Activated naive CD4-positive, alpha-beta T cell treated with anti-CD3 and anti-CD28 coated beads for 36 hours (primary cell): ENCODE data around the gene CYP17A1. TPM values are rescaled to one million over a fixed set of nuclear protein-coding genes. Genes with fewer than 3 reads are reported as not detected.

Experiments used
- CTCF ChIA-PET: fragments of 350-600 bp; sonication (Branson Sonifier 250); formaldehyde crosslinking; loops from one replicate; lab custom pipeline; 2021; ENCODE audit warnings: antibody characterized with exemption; lab: Charles Lee
- DNase-seq: peaks from one replicate; pipeline ENCODE4 v3.0.0-alpha.2; 2020
- H3K27ac Mint-ChIP-seq: one replicate; pipeline ENCODE4 v1.8.0; 2021; ENCODE audit warnings: mild to moderate bottlenecking, mixed read lengths
- H3K27me3 Mint-ChIP-seq: one replicate; pipeline ENCODE4 v1.8.0; 2021; ENCODE audit warnings: low read depth, mixed read lengths
- H3K36me3 Mint-ChIP-seq: one replicate; pipeline ENCODE4 v1.8.0; 2021; ENCODE audit warnings: low read depth, mixed read lengths
- H3K4me1 Mint-ChIP-seq: one replicate; pipeline ENCODE4 v1.8.0; 2021; ENCODE audit warnings: low read depth, mixed read lengths
- H3K4me3 Mint-ChIP-seq: one replicate; pipeline ENCODE4 v1.8.0; 2021; ENCODE audit warnings: mild to moderate bottlenecking, moderate library complexity, mixed read lengths
- H3K9me3 Mint-ChIP-seq: one replicate; pipeline ENCODE4 v1.8.0; 2021; ENCODE audit warnings: mixed read lengths
- intact Hi-C: fragments of 100-400 bp; cut with micrococcal nuclease; formaldehyde crosslinking; loops from one replicate; pipeline ENCODE4 v1.15.1; 2023
- total RNA-seq, 2 experiments: library from RNA; stranded (reverse); gene quantifications; one replicate each; pipeline ENCODE4 v1.2.3, GENCODE V29; 2021

Gene CYP17A1, protein sequence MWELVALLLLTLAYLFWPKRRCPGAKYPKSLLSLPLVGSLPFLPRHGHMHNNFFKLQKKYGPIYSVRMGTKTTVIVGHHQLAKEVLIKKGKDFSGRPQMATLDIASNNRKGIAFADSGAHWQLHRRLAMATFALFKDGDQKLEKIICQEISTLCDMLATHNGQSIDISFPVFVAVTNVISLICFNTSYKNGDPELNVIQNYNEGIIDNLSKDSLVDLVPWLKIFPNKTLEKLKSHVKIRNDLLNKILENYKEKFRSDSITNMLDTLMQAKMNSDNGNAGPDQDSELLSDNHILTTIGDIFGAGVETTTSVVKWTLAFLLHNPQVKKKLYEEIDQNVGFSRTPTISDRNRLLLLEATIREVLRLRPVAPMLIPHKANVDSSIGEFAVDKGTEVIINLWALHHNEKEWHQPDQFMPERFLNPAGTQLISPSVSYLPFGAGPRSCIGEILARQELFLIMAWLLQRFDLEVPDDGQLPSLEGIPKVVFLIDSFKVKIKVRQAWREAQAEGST
- not detected for total RNA-seq

DNA sequence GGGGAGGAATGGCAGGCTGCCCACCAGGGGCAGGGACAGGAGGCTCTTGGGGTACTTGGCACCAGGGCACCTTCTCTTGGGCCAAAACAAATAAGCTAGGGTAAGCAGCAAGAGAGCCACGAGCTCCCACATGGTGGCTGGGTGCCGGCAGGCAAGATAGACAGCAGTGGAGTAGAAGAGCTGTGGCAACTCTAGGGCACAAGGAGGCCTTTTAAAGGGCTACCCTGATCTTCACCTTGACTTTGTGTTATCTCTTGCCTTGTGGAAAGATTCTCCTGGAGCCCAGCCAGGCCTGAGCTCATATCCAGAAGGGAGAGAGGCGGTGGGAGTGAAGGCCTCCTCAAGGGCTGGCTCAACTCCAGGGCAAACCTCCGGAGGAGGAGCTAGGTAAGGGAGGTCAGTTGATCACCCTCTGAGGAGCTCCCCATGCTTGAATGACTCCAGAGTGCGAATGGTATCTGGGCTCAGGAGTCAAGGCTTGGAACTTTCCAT, at the start of gene CYP17A1:
TSS of gene CYP17A1 (minus strand) at position 184 of the 492 bp plus-strand sequence. CDS start at position 132, 52 bp downstream.
- Mint-ChIP-seq H3K27me3 (peaks cover 3% of the 10 kb centered on the region), H3K4me1 (no peaks in the 10 kb centered on the region), H3K4me3 (no peak within 1 kb of the TSS), H3K9me3 (peaks cover 5% of the 10 kb centered on the region), H3K27ac (no peak within 1 kb of the TSS), H3K36me3 (no peaks in the 10 kb centered on the region)
- DNase-seq: no peak
- intact Hi-C loops: loop anchor here (10.0 kb wide), 1 partner anchor 648 kb away; no protein-coding TSS in a partner anchor
- CTCF ChIA-PET: interaction anchor here (0.7 to 4.4 kb wide), 6 partner anchors 10 to 216 kb away, joined by 3 to 54 read pairs (median 4); no protein-coding TSS in a partner anchor

DNA sequence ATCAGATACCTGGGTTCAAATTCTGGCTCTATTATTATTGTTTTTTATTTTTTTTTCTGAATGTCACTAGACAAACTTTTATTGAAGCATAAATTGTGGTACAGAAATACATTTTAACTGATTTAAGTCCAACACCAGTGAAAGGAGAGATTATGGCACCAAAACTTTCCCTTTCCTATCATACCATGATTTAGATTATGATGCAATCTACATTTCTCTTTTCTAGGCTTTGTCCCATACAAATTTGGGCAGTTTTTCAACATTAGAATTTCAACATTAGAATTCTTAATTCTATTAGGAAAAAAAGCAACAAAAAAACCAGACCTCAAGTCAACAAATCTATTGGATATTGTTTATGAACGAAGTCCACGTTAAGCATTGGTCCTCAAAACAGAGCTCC, 43.0 kb upstream of the CYP17A1 start:
- Mint-ChIP-seq H3K4me3 (no peak overlapping the region), H3K9me3 (no peaks in the 10 kb centered on the region), H3K27ac (no peak overlapping the region), H3K27me3 (no peaks in the 10 kb centered on the region), H3K4me1 (no peaks in the 10 kb centered on the region), H3K36me3 (no peaks in the 10 kb centered on the region)
- CTCF ChIA-PET: no interaction called here
- no peak for DNase-seq
- intact Hi-C loops: no loop called here

DNA sequence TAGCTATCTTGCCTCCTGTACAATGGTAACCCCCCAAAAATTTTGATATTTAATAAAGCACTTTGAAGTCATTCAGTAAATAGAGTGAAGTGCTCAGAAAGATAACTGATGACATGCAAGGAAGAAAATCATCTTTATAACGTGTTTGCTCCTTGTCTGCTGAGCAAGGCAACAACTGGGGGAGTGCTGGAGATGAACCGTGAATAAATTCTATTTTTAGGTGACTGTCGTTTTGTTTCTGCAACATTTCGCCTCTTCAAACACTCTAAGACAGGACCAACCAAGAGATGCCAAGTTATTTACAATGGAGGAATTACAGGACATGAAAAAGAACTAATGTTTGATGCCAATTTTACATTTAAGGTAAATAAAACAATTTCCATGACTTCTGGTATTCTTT, 41.4 kb upstream of the CYP17A1 start:
- DNase-seq: no peak
- no peak overlapping the region for H3K27ac Mint-ChIP-seq
- no peak overlapping the region for H3K4me3 Mint-ChIP-seq
- H3K4me1 Mint-ChIP-seq: no peaks in the 10 kb centered on the region
- no peaks in the 10 kb centered on the region for H3K9me3 Mint-ChIP-seq
- H3K27me3 Mint-ChIP-seq: no peaks in the 10 kb centered on the region
- H3K36me3 Mint-ChIP-seq: no peaks in the 10 kb centered on the region
- intact Hi-C loops: no loop called here
- CTCF ChIA-PET: interaction anchor here (1.5 kb wide), 1 partner anchor 43 kb away, joined by 4 read pairs; no protein-coding TSS in a partner anchor

DNA sequence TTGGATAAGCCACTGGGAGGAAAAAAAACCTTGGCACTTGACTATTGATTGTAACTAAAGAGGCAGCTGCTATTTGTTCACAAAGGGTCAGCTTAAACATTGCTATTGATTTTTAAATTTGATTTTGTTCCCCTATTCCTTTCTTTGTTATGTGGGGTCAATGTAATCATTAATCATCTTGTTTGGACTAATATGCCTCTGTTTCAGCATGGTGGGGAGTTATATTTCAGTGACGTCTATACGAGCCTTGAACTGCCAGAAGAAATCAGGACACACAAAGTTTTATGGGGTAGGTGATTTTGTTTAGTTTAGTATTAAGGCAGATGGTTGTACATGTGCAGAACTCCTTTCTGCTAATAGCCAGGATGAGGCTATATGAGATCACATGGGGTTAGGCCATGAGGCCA, 39.5 kb upstream of the CYP17A1 start:
- CTCF ChIA-PET: interaction anchor here (0.6 to 1.9 kb wide), 2 partner anchors 13 to 180 kb away, joined by 3 to 5 read pairs; no protein-coding TSS in a partner anchor
- H3K36me3 Mint-ChIP-seq: no peaks in the 10 kb centered on the region
- no peaks in the 10 kb centered on the region for H3K27me3 Mint-ChIP-seq
- intact Hi-C loops: no loop called here
- no peak overlapping the region for H3K4me3 Mint-ChIP-seq
- no peaks in the 10 kb centered on the region for H3K9me3 Mint-ChIP-seq
- H3K27ac Mint-ChIP-seq: no peak overlapping the region
- DNase-seq: no peak
- H3K4me1 Mint-ChIP-seq: no peaks in the 10 kb centered on the region

DNA sequence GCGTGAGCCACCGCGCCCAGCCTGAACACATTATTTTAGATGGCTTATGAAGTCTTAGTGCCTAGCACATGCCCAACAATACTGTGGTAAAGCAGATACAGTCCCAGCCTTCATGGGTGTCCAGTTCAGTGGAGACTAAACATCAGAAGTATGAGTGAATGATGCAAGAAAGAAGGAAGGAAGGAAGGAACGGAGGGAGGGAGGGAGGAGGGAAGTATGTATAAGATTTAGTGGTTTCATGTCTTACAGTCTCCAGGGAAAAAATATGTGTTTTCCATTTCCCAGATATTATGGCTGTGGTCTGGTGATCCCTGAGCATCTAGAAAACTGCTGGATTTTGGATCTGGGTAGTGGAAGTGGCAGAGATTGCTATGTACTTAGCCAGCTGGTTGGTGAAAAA, 35.0 kb upstream of the CYP17A1 start:
- intact Hi-C loops: no loop called here
- H3K4me3 Mint-ChIP-seq: no peak overlapping the region
- H3K27me3 Mint-ChIP-seq: peaks cover 21% of the 10 kb centered on the region
- H3K27ac Mint-ChIP-seq: no peak overlapping the region
- H3K36me3 Mint-ChIP-seq: peaks cover 1% of the 10 kb centered on the region
- no peak for DNase-seq
- no peaks in the 10 kb centered on the region for H3K9me3 Mint-ChIP-seq
- CTCF ChIA-PET: no interaction called here
- H3K4me1 Mint-ChIP-seq: peaks cover 8% of the 10 kb centered on the region

DNA sequence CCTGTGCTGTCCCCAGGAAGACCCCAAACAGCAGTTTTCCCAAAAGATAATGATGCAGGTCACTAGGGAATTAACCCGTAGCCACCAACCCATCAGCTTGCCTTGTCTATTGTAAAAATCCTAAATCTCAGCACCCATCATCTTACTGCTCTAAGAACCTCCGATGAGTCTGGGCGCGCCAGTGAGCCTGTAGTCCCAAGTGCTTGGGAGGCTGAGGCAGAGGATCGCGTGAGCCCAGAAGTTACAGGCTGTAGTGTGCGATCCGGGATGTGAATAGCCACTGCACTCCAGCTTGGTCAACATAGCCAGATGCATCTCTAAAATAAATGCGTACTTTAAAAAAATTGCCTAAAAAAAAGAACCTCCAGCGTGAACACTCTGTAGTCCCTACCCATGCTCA, 33.0 kb upstream of the CYP17A1 start:
- peak overlapping the region; percentile 69 for H3K4me3 Mint-ChIP-seq
- no peaks in the 10 kb centered on the region for H3K9me3 Mint-ChIP-seq
- CTCF ChIA-PET: no interaction called here
- intact Hi-C loops: no loop called here
- no peak for DNase-seq
- peaks cover 8% of the 10 kb centered on the region for H3K4me1 Mint-ChIP-seq
- H3K27me3 Mint-ChIP-seq: peaks cover 21% of the 10 kb centered on the region
- peaks cover 1% of the 10 kb centered on the region for H3K36me3 Mint-ChIP-seq
- no peak overlapping the region for H3K27ac Mint-ChIP-seq

DNA sequence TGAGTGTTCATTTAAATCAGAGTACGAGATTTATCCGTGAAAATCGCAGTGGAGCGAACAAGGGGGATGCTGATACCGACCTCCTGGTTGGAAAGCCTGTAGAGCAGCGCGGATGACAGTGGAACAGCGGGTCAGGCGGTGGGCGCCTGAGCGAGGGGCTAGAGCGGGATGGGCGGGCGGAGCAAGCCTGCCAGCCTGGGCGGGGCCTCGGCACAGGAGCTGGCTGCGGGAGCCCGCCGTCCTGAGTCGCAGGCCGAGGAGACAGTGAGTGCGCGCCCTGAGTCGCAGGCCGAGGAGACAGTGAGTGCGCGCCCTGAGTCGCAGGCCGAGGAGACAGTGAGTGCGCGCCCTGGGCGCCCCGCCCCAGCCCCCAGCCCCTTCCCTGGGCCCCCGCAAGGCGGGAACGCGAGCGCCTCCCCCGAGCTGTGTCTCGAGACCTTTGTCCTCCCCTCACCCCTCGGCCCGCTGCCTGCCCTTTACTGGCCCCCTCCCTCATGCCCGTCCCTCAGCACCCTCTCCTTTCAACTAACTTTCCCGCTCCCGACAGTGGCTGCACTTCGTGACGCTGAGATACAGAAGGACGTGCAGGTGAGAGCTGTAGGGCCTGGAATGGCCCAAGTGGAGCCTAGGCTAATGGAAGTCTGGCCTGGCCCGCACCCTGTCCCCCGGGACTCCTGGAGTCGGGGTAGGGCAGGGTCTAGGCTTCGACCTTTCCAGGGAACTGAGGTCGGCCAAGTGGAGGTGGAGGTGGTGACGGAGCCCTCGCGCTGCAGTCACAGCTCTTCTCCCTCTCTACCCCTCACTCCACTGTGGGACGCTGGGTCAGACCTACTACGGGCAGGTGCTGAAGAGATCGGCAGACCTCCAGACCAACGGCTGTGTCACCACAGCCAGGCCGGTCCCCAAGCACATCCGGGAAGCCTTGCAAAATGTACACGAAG, 32.3 kb upstream of the CYP17A1 start, which contains the start of gene AS3MT:
TSS of gene AS3MT (plus strand) at position 213 of the 941 bp plus-strand sequence. CDS start at position 336, 123 bp downstream.
- peaks cover 1% of the 10 kb centered on the region for H3K36me3 Mint-ChIP-seq
- H3K9me3 Mint-ChIP-seq: no peaks in the 10 kb centered on the region
- no peak within 1 kb of the TSS for H3K27ac Mint-ChIP-seq
- H3K4me3 Mint-ChIP-seq: peak within 1 kb of the TSS; percentile 69
- DNase-seq: peak; percentile 30
- intact Hi-C loops: no loop called here
- peaks cover 21% of the 10 kb centered on the region for H3K27me3 Mint-ChIP-seq
- CTCF ChIA-PET: no interaction called here
- H3K4me1 Mint-ChIP-seq: peaks cover 8% of the 10 kb centered on the region

DNA sequence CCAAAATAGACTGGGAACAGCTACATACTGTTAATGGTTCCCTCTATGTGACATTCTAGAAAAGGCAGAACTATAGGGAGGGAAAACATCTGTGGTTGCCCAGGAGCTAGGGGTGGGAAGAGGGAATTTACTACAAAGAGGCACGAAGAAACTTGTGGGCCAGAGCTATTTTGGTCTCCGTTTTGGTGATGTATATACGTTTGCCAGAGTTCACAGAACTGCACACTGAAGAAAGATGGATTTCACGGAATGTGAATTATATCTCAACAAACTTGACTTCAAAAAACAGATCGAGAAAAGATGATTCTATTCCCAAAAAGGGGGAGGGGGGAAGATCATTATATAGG, 31.7 kb upstream of the CYP17A1 start:
- H3K4me3 Mint-ChIP-seq: peak overlapping the region; percentile 69
- H3K27ac Mint-ChIP-seq: no peak overlapping the region
- H3K4me1 Mint-ChIP-seq: peaks cover 8% of the 10 kb centered on the region
- CTCF ChIA-PET: interaction anchor here (0.5 kb wide), 1 partner anchor 63 kb away, joined by 3 read pairs; no protein-coding TSS in a partner anchor
- H3K27me3 Mint-ChIP-seq: peaks cover 21% of the 10 kb centered on the region
- no peaks in the 10 kb centered on the region for H3K9me3 Mint-ChIP-seq
- intact Hi-C loops: no loop called here
- H3K36me3 Mint-ChIP-seq: peaks cover 3% of the 10 kb centered on the region
- no peak for DNase-seq

DNA sequence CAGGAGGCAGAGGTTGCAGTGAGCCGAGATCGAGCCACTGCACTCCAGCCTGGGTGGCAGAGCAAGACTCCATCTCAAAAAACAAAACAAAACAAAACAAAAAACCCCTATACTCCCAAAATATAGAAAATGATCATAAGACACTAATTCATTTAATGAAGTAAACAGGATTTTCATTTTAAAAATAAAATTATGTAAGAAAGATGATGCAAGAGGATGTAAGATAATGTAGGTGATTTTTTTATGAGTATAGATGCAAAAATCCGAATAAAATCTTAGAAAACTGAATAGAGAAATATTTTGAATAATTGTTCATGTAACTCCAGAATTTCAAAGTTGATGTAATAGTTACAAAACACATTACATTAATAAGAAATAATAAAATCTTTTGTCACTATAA, 28.4 kb upstream of the CYP17A1 start:
- CTCF ChIA-PET: interaction anchor here (1.5 kb wide), 1 partner anchor 10 kb away, joined by 3 read pairs; no protein-coding TSS in a partner anchor
- H3K27me3 Mint-ChIP-seq: peaks cover 18% of the 10 kb centered on the region
- no peak for DNase-seq
- H3K27ac Mint-ChIP-seq: no peak overlapping the region
- H3K36me3 Mint-ChIP-seq: peaks cover 7% of the 10 kb centered on the region
- H3K9me3 Mint-ChIP-seq: no peaks in the 10 kb centered on the region
- peaks cover 8% of the 10 kb centered on the region for H3K4me1 Mint-ChIP-seq
- intact Hi-C loops: no loop called here
- H3K4me3 Mint-ChIP-seq: no peak overlapping the region

DNA sequence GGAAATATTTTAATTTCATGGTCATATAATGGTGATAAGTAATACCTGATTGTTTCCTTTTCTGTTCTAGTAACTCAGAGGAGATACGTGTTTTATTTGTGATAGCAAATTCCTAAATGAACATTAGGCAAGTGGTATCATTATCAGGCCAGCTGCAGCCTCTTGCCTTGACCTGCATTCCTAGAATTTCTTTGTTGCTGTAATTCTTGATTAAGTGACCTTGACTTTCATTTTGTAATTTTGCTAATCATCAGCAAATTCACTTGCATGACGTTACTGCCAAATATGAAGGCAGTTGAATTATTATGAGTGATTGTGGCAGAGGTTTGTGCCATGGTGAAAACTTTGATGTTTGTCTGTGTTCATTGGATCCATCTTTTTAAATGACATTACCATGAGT, 26.4 kb upstream of the CYP17A1 start:
- no peak overlapping the region for H3K27ac Mint-ChIP-seq
- no peak overlapping the region for H3K4me3 Mint-ChIP-seq
- H3K4me1 Mint-ChIP-seq: no peaks in the 10 kb centered on the region
- H3K9me3 Mint-ChIP-seq: no peaks in the 10 kb centered on the region
- DNase-seq: no peak
- intact Hi-C loops: no loop called here
- CTCF ChIA-PET: interaction anchor here (1.4 kb wide), 1 partner anchor 12 kb away, joined by 5 read pairs; no protein-coding TSS in a partner anchor
- peaks cover 2% of the 10 kb centered on the region for H3K27me3 Mint-ChIP-seq
- peaks cover 8% of the 10 kb centered on the region for H3K36me3 Mint-ChIP-seq

DNA sequence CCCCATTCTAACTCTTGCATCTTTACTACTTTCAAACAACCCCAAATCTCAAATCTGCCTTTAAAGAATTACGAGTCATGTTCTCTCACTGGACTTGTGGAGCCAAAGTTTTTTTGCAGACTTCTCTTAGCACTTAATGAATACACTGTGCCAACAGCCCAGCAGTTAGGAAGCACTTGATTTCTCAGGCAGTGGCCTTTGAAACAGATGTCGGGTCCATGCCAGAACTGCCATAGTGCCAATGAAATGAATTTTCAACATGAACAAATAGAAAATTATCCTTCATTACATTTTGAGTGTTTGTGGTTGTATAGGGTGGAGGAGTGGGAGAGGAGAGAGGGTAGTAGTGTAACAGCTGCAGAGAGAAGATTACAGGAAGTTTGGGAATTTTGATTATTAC, 22.7 kb upstream of the CYP17A1 start:
- CTCF ChIA-PET: interaction anchor here (0.7 kb wide), 1 partner anchor 199 kb away, joined by 6 read pairs; no protein-coding TSS in a partner anchor
- Mint-ChIP-seq H3K27me3 (no peaks in the 10 kb centered on the region), H3K4me1 (peaks cover 15% of the 10 kb centered on the region), H3K27ac (no peak overlapping the region), H3K4me3 (no peak overlapping the region), H3K9me3 (no peaks in the 10 kb centered on the region), H3K36me3 (peaks cover 8% of the 10 kb centered on the region)
- no peak for DNase-seq
- intact Hi-C loops: no loop called here
